Measurements from ENCODE around the gene C1orf53. TPM values are rescaled to one million over a fixed set of nuclear protein-coding genes. Genes with fewer than 3 reads are reported as not detected.

Gene C1orf53
- total RNA-seq, 2 experiments from 2014 or later, result 1.2 to 2.0 TPM

DNA sequence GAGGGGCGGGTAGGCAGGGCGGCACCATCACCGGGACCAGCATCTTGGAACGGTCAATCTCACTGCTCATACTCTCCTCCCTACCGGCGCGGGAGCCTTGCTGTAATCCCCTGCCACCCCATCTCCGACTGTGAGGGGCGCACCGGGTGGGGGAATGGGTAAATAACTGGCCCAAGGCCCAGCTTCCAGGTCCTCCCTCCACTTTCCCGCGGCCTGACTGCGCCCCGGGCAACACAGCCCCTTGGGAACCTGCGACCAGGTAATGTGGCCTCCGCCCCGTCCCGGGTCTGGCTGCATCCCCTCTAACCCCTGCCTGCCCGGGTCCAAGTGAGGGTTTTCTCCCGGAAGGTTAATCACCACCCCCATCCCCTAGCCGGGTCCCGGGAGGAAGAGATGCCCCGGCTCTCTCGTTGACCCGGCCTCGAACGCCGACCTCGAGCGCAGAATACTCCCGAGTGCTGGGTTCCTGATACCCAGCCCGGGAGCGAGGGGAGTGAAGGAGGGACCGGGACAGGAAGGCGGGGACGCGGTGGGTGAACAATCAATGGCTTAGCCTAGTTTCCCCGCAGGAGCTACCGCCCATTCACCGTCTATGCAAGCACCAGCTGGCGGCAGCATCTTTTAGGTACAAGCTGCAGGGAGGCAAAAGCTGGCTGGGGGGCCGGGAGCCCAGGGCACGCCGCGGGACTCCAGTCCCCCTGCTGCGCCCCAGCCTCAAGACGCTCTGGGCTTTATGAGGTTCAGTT is 8.9 kb downstream of the C1orf53 start:
- H3K4me1 Mint-ChIP-seq, result peaks cover 65% of the 10 kb centered on the region
- peaks cover 93% of the 10 kb centered on the region for H3K27me3 Mint-ChIP-seq
- peaks cover 12% of the 10 kb centered on the region for H3K36me3 Mint-ChIP-seq (ENCODE audit: low read depth)
- peak overlapping the region; percentile 70 for H3K4me3 Mint-ChIP-seq
- peak overlapping the region; percentile 85 for H3K27ac Mint-ChIP-seq
- ChIA-PET POLR2A (no interaction called here), CTCF (interaction anchor here (0.6 to 1.1 kb wide), 3 partner anchors 11 to 552 kb away, joined by 3 to 4 read pairs (median 3); no protein-coding TSS in a partner anchor)
- no peaks in the 10 kb centered on the region for H3K9me3 Mint-ChIP-seq
- no peak for DNase-seq

DNA sequence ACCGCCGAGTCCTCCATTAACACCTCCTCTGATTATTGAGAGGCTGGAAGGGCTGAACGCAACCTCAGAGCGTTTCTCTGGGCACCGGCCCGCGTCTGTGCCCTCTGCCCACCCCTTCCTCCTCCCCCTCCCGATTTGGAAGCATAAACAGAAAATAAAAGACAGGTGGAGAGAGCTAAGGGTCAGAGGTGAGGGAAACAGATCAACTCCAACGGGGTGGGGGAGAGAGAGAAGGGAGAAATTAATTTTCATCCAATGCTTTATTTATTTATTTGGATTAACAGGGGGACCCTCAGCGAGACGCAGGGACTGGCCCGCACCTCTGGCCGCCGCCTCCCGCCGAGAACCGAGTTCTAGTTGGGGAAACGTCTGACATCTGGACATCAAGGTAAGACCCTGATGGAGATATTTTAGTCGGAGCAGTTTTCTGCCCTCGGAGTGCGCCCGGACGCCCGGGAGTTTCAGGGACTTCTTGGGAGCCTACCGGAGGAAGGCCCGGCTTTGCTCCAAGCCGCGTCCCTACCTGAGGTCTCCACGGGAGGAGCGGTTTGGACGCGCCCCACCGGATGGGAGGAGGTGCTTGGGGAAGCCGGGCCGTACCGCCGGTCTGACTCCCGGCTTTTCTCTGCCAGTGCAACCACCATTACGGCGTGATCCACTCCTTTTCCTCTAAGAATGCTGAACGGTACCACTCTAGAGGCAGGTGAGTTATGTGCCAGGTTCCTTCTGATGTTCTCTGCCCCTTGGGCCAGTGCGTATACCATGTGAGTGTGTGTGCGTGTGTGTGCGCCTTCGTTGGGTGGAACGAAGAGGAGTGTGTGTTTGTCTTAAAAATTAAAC is 9.6 kb downstream of the C1orf53 start:
- ChIA-PET CTCF (interaction anchor here (0.9 kb wide), 1 partner anchor 551 kb away, joined by 3 read pairs; no protein-coding TSS in a partner anchor), POLR2A (no interaction called here)
- peak overlapping the region; percentile 85 for H3K27ac Mint-ChIP-seq
- H3K9me3 Mint-ChIP-seq, result no peaks in the 10 kb centered on the region
- peaks cover 12% of the 10 kb centered on the region for H3K36me3 Mint-ChIP-seq (ENCODE audit: low read depth)
- peaks cover 96% of the 10 kb centered on the region for H3K27me3 Mint-ChIP-seq
- peak overlapping the region; percentile 70 for H3K4me3 Mint-ChIP-seq
- no peak for DNase-seq
- peaks cover 73% of the 10 kb centered on the region for H3K4me1 Mint-ChIP-seq

DNA sequence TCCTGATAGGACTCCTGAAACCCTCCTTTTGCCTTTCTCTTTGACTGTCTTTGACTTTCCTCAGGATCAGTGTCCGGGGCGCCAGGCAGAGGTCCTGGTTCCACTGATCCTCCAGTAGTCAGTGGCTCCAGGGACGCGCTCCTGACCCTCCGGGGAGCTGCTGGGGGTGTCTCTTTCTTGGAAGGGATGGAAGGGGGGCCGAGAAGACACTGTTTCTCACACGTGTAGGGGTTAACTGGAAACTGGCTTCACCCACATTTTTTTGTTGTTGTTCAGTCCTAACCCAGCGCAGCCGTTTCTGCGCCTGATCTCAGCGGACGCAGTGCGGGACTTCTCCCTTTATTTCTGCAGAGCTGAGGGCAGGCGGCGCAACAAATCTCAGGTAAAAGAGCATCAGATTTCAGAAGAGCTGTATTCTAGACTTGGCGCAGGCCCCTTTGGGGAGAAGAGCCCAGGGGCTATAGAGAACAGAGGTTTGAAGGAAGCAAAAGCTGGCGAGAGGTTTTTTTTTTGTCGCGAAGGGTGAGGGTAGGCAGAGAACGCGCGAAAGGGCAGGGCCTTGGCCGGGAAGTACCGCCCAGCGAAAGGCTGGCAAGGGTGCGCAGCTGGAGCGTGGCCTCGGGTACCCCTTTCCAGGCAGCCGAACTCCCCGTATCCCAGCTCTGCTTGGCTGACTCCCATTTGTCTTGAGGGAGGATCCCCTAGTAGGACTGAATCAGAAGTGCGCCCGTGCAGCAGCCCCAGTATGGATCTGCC is 10.5 kb downstream of the C1orf53 start:
- ChIA-PET POLR2A (no interaction called here), CTCF (interaction anchor here (0.5 kb wide), 1 partner anchor 373 kb away, joined by 3 read pairs; no protein-coding TSS in a partner anchor)
- peaks cover 97% of the 10 kb centered on the region for H3K27me3 Mint-ChIP-seq
- peaks cover 10% of the 10 kb centered on the region for H3K36me3 Mint-ChIP-seq (ENCODE audit: low read depth)
- no peak overlapping the region for H3K27ac Mint-ChIP-seq
- peaks cover 81% of the 10 kb centered on the region for H3K4me1 Mint-ChIP-seq
- DNase-seq, result no peak
- H3K4me3 Mint-ChIP-seq, result peak overlapping the region; percentile 70
- no peaks in the 10 kb centered on the region for H3K9me3 Mint-ChIP-seq

DNA sequence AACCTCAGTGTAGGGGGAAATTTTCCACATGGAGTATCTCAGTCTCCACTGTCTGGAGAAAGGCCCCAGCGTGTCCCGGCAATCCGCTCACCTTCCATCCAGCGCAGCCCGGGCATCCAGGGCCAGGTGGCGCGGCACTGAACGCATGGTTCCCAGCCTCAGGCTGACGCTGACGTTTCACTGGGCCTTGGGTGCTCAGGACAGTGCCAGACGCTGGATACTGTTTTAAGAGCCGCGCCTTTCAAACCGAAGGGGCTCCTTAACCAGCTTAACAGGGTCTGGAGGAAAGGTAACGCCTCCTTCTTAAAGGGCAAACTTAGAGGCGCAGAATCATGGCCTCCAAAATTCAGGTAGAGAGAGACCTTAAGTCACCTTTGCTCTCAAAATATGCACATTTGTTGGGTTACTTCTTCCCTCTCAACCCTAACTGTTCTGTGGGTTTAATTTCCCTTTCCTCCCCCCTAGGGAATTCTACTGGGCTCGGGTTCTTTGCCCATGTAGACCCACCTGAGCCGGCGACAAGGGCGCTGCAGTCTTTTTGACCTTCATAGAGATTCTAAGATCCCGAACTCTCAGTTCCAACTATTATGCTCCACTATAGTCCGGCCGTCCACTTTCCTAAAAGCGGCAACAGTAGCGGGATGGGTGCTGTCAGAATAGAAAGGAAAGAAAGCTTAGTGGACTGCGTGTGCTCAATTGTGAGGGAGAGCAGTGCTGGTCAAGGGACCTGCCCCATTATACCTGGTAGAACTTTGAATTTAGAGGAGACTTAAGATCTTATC is 11.3 kb downstream of the C1orf53 start:
- Mint-ChIP-seq H3K27me3 (peaks cover 97% of the 10 kb centered on the region), H3K9me3 (no peaks in the 10 kb centered on the region), H3K36me3 (ENCODE audit: low read depth) (peaks cover 10% of the 10 kb centered on the region), H3K27ac (no peak overlapping the region), H3K4me3 (no peak overlapping the region), H3K4me1 (peaks cover 83% of the 10 kb centered on the region)
- POLR2A ChIA-PET, result no interaction called here
- no peak for DNase-seq
- CTCF ChIA-PET, result interaction anchor here (0.5 to 3.1 kb wide), 4 partner anchors 10 to 395 kb away, joined by 3 to 14 read pairs (median 3); no protein-coding TSS in a partner anchor

DNA sequence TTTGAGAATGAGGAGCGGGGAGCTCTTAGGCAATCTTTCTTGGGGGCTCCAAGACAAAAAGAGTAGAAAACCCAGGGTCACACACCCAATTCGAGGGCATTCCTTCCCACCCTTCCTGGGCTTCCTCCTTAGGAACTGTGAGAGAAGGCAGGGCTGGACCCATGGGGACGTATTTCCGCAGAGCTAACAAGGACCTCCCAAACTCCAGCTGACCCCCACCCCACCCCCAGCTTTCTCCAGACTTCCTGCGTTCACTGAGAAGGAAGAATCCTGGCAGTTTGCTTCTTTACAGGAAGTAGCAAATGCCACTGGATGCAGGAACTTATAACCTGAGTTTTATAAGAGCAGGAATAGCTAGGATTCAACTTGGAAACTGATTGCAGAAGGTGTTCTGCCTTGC is 12.1 kb downstream of the C1orf53 start:
- Mint-ChIP-seq H3K27me3 (peaks cover 98% of the 10 kb centered on the region), H3K36me3 (ENCODE audit: low read depth) (peaks cover 7% of the 10 kb centered on the region), H3K4me1 (peaks cover 83% of the 10 kb centered on the region), H3K27ac (no peak overlapping the region), H3K4me3 (no peak overlapping the region), H3K9me3 (no peaks in the 10 kb centered on the region)
- ChIA-PET CTCF (interaction anchor here (0.9 to 3.1 kb wide), 4 partner anchors 10 to 395 kb away, joined by 3 to 14 read pairs (median 3); no protein-coding TSS in a partner anchor), POLR2A (no interaction called here)
- no peak for DNase-seq

DNA sequence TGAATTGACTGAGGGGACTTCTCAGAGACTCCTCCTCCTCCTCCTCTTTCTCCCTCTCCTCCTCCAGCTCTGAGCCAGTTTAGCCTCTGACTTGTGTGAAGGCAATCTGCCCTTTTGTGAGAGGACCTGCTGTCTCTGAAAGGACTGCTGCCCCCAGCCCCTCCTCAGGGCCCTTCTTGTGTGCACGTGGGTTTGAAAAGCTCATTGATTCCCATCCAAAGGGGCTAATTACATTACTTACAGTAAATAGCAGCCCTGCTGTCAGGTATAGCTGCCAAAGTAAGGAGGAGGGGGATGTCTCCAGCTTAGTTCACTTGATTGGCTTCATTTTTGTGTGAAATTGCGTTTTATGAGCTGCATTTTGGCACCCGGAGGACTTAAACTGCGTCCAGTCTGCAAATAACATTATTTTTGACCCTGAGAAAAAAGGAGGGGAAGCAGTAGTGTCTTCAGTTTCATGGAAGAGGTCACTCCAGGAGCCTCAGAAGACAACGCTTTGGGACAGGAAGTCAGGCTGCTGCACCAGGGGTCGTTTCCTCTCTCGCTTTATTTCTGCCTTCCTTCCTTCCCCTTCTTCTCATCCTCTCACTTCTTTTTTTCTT is 12.9 kb downstream of the C1orf53 start:
- POLR2A ChIA-PET, result interaction anchor here (0.6 kb wide), 1 partner anchor 23 kb away, joined by 3 read pairs; no protein-coding TSS in a partner anchor
- Mint-ChIP-seq H3K27me3 (peaks cover 98% of the 10 kb centered on the region), H3K36me3 (ENCODE audit: low read depth) (peaks cover 4% of the 10 kb centered on the region), H3K9me3 (no peaks in the 10 kb centered on the region), H3K27ac (no peak overlapping the region), H3K4me3 (peak overlapping the region; percentile 23), H3K4me1 (peaks cover 80% of the 10 kb centered on the region)
- CTCF ChIA-PET, result interaction anchor here (0.9 to 3.1 kb wide), 5 partner anchors 9 to 394 kb away, joined by 3 to 14 read pairs (median 3); no protein-coding TSS in a partner anchor
- DNase-seq, result no peak

DNA sequence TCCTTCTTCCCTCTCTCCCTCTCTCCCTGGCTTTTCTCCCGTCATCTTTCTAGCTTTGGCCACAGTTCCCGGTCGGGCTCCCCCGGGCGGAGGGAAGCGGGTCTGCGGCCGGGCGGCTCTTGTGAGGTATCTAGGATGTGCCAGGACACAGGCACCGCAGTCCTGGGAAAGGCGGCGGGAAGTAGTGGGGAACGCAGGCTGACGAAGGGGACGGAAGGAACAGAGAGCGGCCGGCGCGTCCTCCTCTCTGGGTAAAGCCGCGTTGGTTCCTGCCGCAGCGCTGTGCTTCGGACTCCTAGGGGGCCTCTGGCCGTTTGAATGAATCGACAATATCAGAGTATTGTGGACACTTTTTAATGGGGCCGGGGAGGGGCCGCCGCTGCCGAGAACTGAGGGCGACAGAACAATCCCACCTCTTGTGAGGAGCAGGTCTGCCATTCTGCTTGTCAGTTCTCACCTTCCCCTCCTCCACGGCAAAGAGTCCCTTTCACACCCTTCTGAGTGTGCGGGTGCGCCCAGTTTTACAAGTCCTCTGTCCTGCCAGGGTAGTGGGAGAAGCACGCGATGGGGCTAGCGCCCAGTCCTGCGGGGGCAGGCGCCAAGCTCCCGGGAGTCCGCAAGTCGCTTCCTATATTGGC is 13.6 kb downstream of the C1orf53 start:
- H3K9me3 Mint-ChIP-seq, result no peaks in the 10 kb centered on the region
- H3K36me3 Mint-ChIP-seq (ENCODE audit: low read depth), result peaks cover 2% of the 10 kb centered on the region
- peak overlapping the region; percentile 23 for H3K4me3 Mint-ChIP-seq
- no peak overlapping the region for H3K27ac Mint-ChIP-seq
- DNase-seq, result no peak
- H3K27me3 Mint-ChIP-seq, result peaks cover 100% of the 10 kb centered on the region
- H3K4me1 Mint-ChIP-seq, result peaks cover 81% of the 10 kb centered on the region
- ChIA-PET POLR2A (interaction anchor here (0.6 kb wide), 1 partner anchor 13 kb away, joined by 3 read pairs; the partner anchor contains the start of gene C1orf53), CTCF (interaction anchor here (1.0 to 3.1 kb wide), 4 partner anchors 10 to 394 kb away, joined by 3 to 14 read pairs (median 6); no protein-coding TSS in a partner anchor)

GRCh38 chr1:197916500-197916983 is 14.1 kb downstream of the C1orf53 start:
- CTCF ChIA-PET, result interaction anchor here (0.9 to 3.1 kb wide), 5 partner anchors 10 to 395 kb away, joined by 3 to 14 read pairs (median 7); partner anchors contain the start of gene C1orf53
- Mint-ChIP-seq H3K9me3 (no peaks in the 10 kb centered on the region), H3K4me3 (peak overlapping the region; percentile 23), H3K36me3 (ENCODE audit: low read depth) (peaks cover 4% of the 10 kb centered on the region), H3K27ac (no peak overlapping the region), H3K27me3 (peaks cover 100% of the 10 kb centered on the region), H3K4me1 (peaks cover 81% of the 10 kb centered on the region)
- POLR2A ChIA-PET, result interaction anchor here (0.6 kb wide), 1 partner anchor 14 kb away, joined by 3 read pairs; the partner anchor contains the start of gene C1orf53
- DNase-seq, result no peak

DNA sequence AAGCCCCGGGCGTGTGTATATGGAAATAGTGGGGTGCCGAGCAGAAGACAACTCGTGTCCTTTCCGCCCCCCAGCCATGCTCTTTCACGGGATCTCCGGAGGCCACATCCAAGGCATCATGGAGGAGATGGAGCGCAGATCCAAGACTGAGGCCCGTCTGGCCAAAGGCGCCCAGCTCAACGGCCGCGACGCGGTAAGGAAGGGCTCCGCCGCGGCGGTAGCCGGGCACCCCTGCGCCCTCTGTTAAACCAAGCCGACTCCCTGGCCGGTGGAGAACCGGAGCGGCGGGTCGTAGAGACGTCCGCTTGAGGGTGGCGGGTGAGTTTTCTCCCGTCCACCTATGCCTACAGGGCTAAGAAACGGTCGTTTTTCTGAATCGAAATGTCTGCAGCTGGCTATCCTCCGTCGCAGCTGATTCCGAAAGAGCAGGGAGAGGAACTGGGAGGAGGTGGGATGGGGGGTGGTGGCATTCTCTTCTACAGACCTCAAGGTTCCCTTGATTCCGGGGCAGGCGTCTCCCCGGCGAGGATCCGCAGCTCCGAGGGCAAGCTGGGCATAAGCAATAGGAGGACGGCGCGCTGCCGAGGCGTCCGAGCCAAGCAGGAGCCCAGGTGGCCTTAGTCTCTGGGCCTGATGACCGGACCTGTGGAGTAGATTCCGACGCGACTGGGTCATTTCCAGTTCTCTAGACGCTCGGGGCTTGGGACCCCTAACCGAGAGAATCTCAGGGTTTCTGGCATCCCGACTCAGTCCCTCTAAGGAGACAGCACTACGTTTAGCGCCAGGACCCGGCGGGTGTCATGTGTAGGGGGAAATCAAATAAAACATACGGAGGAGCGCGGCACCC is 15.6 kb downstream of the C1orf53 start:
- ChIA-PET POLR2A (no interaction called here), CTCF (interaction anchor here (0.6 to 1.8 kb wide), 6 partner anchors 9 to 669 kb away, joined by 3 to 9 read pairs (median 3); partner anchors contain the start of gene C1orf53)
- Mint-ChIP-seq H3K9me3 (no peaks in the 10 kb centered on the region), H3K4me3 (peak overlapping the region; percentile 64), H3K27ac (peak overlapping the region; percentile 76), H3K36me3 (ENCODE audit: low read depth) (peaks cover 3% of the 10 kb centered on the region), H3K27me3 (peaks cover 100% of the 10 kb centered on the region), H3K4me1 (peaks cover 69% of the 10 kb centered on the region)
- no peak for DNase-seq

GRCh38 chr1:197918807-197919345 is 16.4 kb downstream of the C1orf53 start:
- POLR2A ChIA-PET, result interaction anchor here (0.7 kb wide), 1 partner anchor 9 kb away, joined by 4 read pairs; no protein-coding TSS in a partner anchor

More at GRCh38 chr1:197918807-197919345, 16.4 kb downstream of the C1orf53 start:
- Mint-ChIP-seq H3K27me3 (peaks cover 96% of the 10 kb centered on the region), H3K27ac (no peak overlapping the region), H3K36me3 (ENCODE audit: low read depth) (peaks cover 3% of the 10 kb centered on the region), H3K4me1 (peaks cover 60% of the 10 kb centered on the region), H3K9me3 (no peaks in the 10 kb centered on the region), H3K4me3 (peak overlapping the region; percentile 64)
- DNase-seq, result no peak
- CTCF ChIA-PET, result interaction anchor here (0.6 to 1.6 kb wide), 4 partner anchors 13 to 1335 kb away, joined by 3 to 6 read pairs (median 3); partner anchors contain the start of gene C1orf53
